Measurements from ENCODE around the gene HDAC3. TPM values are rescaled to one million over a fixed set of nuclear protein-coding genes. Genes with fewer than 3 reads are reported as not detected.

The HDAC3 gene
- total RNA-seq, 2 experiments from 2014 or later: 94.8 to 98.3 TPM

DNA sequence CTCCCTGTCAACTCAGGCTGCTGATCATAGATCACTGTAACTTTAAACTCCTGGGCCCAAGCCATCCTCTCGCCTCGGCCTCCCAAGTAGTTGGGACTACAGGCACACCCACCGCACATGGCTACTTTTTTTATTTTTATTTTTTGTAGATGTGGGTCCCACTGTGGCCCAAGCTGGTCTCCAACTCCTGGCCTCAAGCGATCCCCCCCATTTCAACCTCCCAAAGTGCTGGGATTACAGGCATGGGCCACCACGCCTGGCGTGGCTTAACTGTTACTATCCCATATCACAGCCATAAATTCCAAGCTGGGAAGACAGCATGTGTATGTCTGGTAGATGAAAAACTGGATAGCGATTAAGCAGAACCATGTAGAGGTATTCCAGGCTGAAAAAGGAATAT is 1.0 kb downstream of the HDAC3 start:
- no peak for TF ChIP-seq CTCF (IDR thresholded peaks at IDR 0.05)
- DNase-seq (no peak), ATAC-seq (no peak)
- Mint-ChIP-seq H3K27ac (peak overlapping the region; percentile 79), H3K36me3 (ENCODE audit: low read depth) (peaks cover 40% of the 10 kb centered on the region), H3K4me3 (peak overlapping the region; percentile 86), H3K4me1 (ENCODE audit: low read depth) (peaks cover 39% of the 10 kb centered on the region), H3K9me3 (no peaks in the 10 kb centered on the region), H3K27me3 (no peaks in the 10 kb centered on the region)
- intact Hi-C loops (cut with micrococcal nuclease): loop anchor here (5.0 kb wide), 1 partner anchor 43 kb away; no protein-coding TSS in a partner anchor
- CTCF ChIA-PET: interaction anchor here (0.9 to 4.2 kb wide), 14 partner anchors 9 to 215 kb away, joined by 3 to 83 read pairs (median 12); partner anchors contain the start of genes DIAPH1, FCHSD1 and PCDHGA11
- POLR2A ChIA-PET: interaction anchor here (1.2 to 6.5 kb wide), 6 partner anchors 9 to 44 kb away, joined by 3 to 30 read pairs (median 26); partner anchors contain the start of gene DIAPH1

- Mint-ChIP-seq H3K27me3 (no peaks in the 10 kb centered on the region), H3K4me3 (peak overlapping the region; percentile 86), H3K27ac (peak overlapping the region; percentile 6), H3K4me1 (ENCODE audit: low read depth) (peaks cover 39% of the 10 kb centered on the region), H3K36me3 (ENCODE audit: low read depth) (peaks cover 37% of the 10 kb centered on the region), H3K9me3 (no peaks in the 10 kb centered on the region)
- POLR2A ChIA-PET: interaction anchor here (2.1 to 6.5 kb wide), 3 partner anchors 8 to 43 kb away, joined by 6 to 28 read pairs (median 24); no protein-coding TSS in a partner anchor
- DNase-seq (no peak), ATAC-seq (no peak)
- no peak for TF ChIP-seq CTCF (IDR thresholded peaks at IDR 0.05)
- intact Hi-C loops (cut with micrococcal nuclease): loop anchor here (5.0 kb wide), 1 partner anchor 42 kb away; no protein-coding TSS in a partner anchor
- CTCF ChIA-PET: interaction anchor here (0.9 to 6.4 kb wide), 10 partner anchors 10 to 214 kb away, joined by 3 to 73 read pairs (median 15); partner anchors contain the start of genes DIAPH1, FCHSD1 and PCDHGA11
These were observed 1.9 kb downstream of the HDAC3 start for GRCh38 chr5:141634720-141635119.

DNA sequence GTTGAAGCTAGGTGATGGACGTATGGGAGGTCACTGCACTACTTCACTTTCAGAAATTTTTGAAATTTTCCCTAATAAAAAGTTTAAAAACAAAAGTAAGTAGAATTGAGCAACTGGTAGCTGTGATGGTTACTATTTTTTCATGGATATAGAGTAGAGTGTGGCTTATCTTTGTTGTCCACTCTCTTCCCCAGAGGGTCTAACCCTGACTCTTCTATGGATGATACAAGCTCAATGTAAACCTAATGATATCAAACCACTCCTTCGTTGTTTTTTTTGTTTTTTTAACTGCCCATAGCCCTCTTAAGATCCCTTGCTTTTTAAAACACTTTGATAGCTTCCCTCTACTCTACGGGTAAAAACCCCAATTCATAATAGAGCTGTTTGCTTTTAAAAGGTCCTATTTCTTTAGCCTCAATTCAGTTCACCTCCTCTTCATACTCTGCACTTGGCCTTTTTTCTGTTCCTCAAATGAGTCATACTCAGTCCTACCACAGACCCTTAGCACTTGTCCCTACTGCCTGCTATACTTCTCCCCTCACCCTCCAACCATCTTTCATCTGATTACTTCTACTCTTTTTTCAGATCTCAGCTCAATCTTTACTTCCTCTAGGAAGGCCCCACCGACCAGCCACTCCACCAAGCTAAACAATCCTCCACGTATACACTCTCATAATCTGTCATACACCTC is 2.6 kb downstream of the HDAC3 start:
- ATAC-seq (no peak), DNase-seq (no peak)
- Mint-ChIP-seq H3K36me3 (ENCODE audit: low read depth) (peaks cover 41% of the 10 kb centered on the region), H3K27me3 (no peaks in the 10 kb centered on the region), H3K9me3 (no peaks in the 10 kb centered on the region), H3K4me1 (ENCODE audit: low read depth) (peaks cover 36% of the 10 kb centered on the region), H3K4me3 (peak overlapping the region; percentile 32), H3K27ac (peak overlapping the region; percentile 26)
- no peak for TF ChIP-seq CTCF (IDR thresholded peaks at IDR 0.05)
- ChIA-PET POLR2A (interaction anchor here (0.9 to 6.5 kb wide), 4 partner anchors 8 to 42 kb away, joined by 3 to 28 read pairs (median 4); partner anchors contain the start of gene DIAPH1), CTCF (interaction anchor here (1.0 to 6.4 kb wide), 7 partner anchors 9 to 70 kb away, joined by 3 to 73 read pairs (median 14); partner anchors contain the start of gene DIAPH1)
- intact Hi-C loops (cut with micrococcal nuclease): no loop called here

- H3K4me3 Mint-ChIP-seq: no peak overlapping the region
- DNase-seq (no peak), ATAC-seq (no peak)
- no peaks in the 10 kb centered on the region for H3K27me3 Mint-ChIP-seq
- ChIA-PET CTCF (interaction anchor here (0.6 to 6.4 kb wide), 7 partner anchors 9 to 1517 kb away, joined by 3 to 73 read pairs (median 14); partner anchors contain the start of gene DIAPH1), POLR2A (interaction anchor here (0.7 kb wide), 1 partner anchor 35 kb away, joined by 3 read pairs; no protein-coding TSS in a partner anchor)
- H3K9me3 Mint-ChIP-seq: no peaks in the 10 kb centered on the region
- peaks cover 28% of the 10 kb centered on the region for H3K4me1 Mint-ChIP-seq (ENCODE audit: low read depth)
- peaks cover 40% of the 10 kb centered on the region for H3K36me3 Mint-ChIP-seq (ENCODE audit: low read depth)
- intact Hi-C loops (cut with micrococcal nuclease): no loop called here
- no peak overlapping the region for H3K27ac Mint-ChIP-seq
- no peak for TF ChIP-seq CTCF (IDR thresholded peaks at IDR 0.05)
These were observed 4.0 kb downstream of the HDAC3 start for GRCh38 chr5:141632650-141633049.

Measured in activated CD8-positive, alpha-beta T cell treated with anti-CD3 and anti-CD28 coated beads for 36 hours (primary cell).